ENCODE results near the gene NCOA7.

The NCOA7 gene

GRCh38 chr6:125742464-125743120 is 48.2 kb upstream of the NCOA7 start:
- Histone ChIP-seq H3K27ac (ENCODE audit: low read length) (no peak overlapping the region), H3K4me2 (ENCODE audit: low read length) (no peak overlapping the region), H3K9ac (ENCODE audit: low read length) (no peak overlapping the region), H4K20me1 (ENCODE audit: insufficient read depth, low read length) (no peaks in the 10 kb centered on the region), H3K4me3 (ENCODE audit: low read length) (no peak overlapping the region), H3K4me1 (ENCODE audit: low read length) (0 out of 2 replicates have a peak, but pooled peaks cover 5% of the 10 kb centered on the region), H3K36me3 (replicated peaks; ENCODE audit: low read depth, low read length) (no peaks in the 10 kb centered on the region), H3K27me3 (ENCODE audit: low read depth, low read length) (peaks cover 31% of the 10 kb centered on the region), H2AFZ (ENCODE audit: low read depth, low read length) (no peak overlapping the region), H3K79me2 (ENCODE audit: low read length) (no peaks in the 10 kb centered on the region), H3K9me3 (ENCODE audit: insufficient read depth, low read length) (no peaks in the 10 kb centered on the region)
- no peak for TF ChIP-seq EZH2phosphoT487 (IDR thresholded peaks at IDR 0.05; ENCODE audit: low read depth)
- TF ChIP-seq CTCF (IDR thresholded peaks at IDR 0.05; ENCODE audit: low read depth, low read length) = no peak

GRCh38 chr6:125743604-125744003 is 47.2 kb upstream of the NCOA7 start:
- no peak overlapping the region for H3K4me2 ChIP-seq (ENCODE audit: low read length)
- peaks cover 41% of the 10 kb centered on the region for H3K27me3 ChIP-seq (ENCODE audit: low read depth, low read length)
- H3K4me3 ChIP-seq (ENCODE audit: low read length) = no peak overlapping the region
- H3K9me3 ChIP-seq (ENCODE audit: insufficient read depth, low read length) = no peaks in the 10 kb centered on the region
- no peak overlapping the region for H2AFZ ChIP-seq (ENCODE audit: low read depth, low read length)
- no peak overlapping the region for H3K9ac ChIP-seq (ENCODE audit: low read length)
- no peaks in the 10 kb centered on the region for H3K79me2 ChIP-seq (ENCODE audit: low read length)
- no peak overlapping the region for H3K27ac ChIP-seq (ENCODE audit: low read length)
- H4K20me1 ChIP-seq (ENCODE audit: insufficient read depth, low read length) = no peaks in the 10 kb centered on the region
- H3K4me1 ChIP-seq (ENCODE audit: low read length) = peaks cover 14% of the 10 kb centered on the region
- TF ChIP-seq CTCF (IDR thresholded peaks at IDR 0.05; ENCODE audit: low read depth, low read length) (no peak), EZH2phosphoT487 (IDR thresholded peaks at IDR 0.05; ENCODE audit: low read depth) (no peak)
- H3K36me3 ChIP-seq (replicated peaks; ENCODE audit: low read depth, low read length) = no peaks in the 10 kb centered on the region

GRCh38 chr6:125745281-125746018 is 45.3 kb upstream of the NCOA7 start:
- no peak overlapping the region for H3K4me2 ChIP-seq (ENCODE audit: low read length)
- no peak overlapping the region for H3K9ac ChIP-seq (ENCODE audit: low read length)
- peaks cover 55% of the 10 kb centered on the region for H3K27me3 ChIP-seq (ENCODE audit: low read depth, low read length)
- no peaks in the 10 kb centered on the region for H3K36me3 ChIP-seq (replicated peaks; ENCODE audit: low read depth, low read length)
- H3K9me3 ChIP-seq (ENCODE audit: insufficient read depth, low read length) = no peaks in the 10 kb centered on the region
- no peak overlapping the region for H3K4me3 ChIP-seq (ENCODE audit: low read length)
- TF ChIP-seq CTCF (IDR thresholded peaks at IDR 0.05; ENCODE audit: low read depth, low read length) = no peak
- no peak for TF ChIP-seq EZH2phosphoT487 (IDR thresholded peaks at IDR 0.05; ENCODE audit: low read depth)
- no peak overlapping the region for H3K27ac ChIP-seq (ENCODE audit: low read length)
- no peaks in the 10 kb centered on the region for H4K20me1 ChIP-seq (ENCODE audit: insufficient read depth, low read length)
- H3K4me1 ChIP-seq (ENCODE audit: low read length) = peaks cover 21% of the 10 kb centered on the region
- H3K79me2 ChIP-seq (ENCODE audit: low read length) = no peaks in the 10 kb centered on the region
- H2AFZ ChIP-seq (ENCODE audit: low read depth, low read length) = no peak overlapping the region

GRCh38 chr6:125746019-125746414 is 44.7 kb upstream of the NCOA7 start:
- Histone ChIP-seq H3K27me3 (ENCODE audit: low read depth, low read length) (peaks cover 61% of the 10 kb centered on the region), H4K20me1 (ENCODE audit: insufficient read depth, low read length) (no peaks in the 10 kb centered on the region), H3K9me3 (ENCODE audit: insufficient read depth, low read length) (no peaks in the 10 kb centered on the region), H3K4me2 (ENCODE audit: low read length) (no peak overlapping the region), H3K4me3 (ENCODE audit: low read length) (no peak overlapping the region), H3K4me1 (ENCODE audit: low read length) (peaks cover 27% of the 10 kb centered on the region), H3K27ac (ENCODE audit: low read length) (no peak overlapping the region), H2AFZ (ENCODE audit: low read depth, low read length) (no peak overlapping the region), H3K79me2 (ENCODE audit: low read length) (no peaks in the 10 kb centered on the region), H3K9ac (ENCODE audit: low read length) (no peak overlapping the region), H3K36me3 (replicated peaks; ENCODE audit: low read depth, low read length) (no peaks in the 10 kb centered on the region)
- no peak for TF ChIP-seq CTCF (IDR thresholded peaks at IDR 0.05; ENCODE audit: low read depth, low read length)
- no peak for TF ChIP-seq EZH2phosphoT487 (IDR thresholded peaks at IDR 0.05; ENCODE audit: low read depth)

Data from OCI-LY3 (cell line).